HG03039 (cell line): ENCODE measurements around the gene CDKL1.
"Not testable (repeated sequence)": the region's sequence is repeated elsewhere in the genome, so short reads cannot be mapped to it uniquely, and the experiment has no call there.

Source experiments
- ATAC-seq: cut with Tn5 transposase; IDR thresholded peaks from one replicate; pipeline ENCODE4 v1.9.1; 2021; ENCODE audit warnings: mild to moderate bottlenecking, moderate library complexity; ENCODE audit not compliant: unreplicated experiment

CDKL1 gene

DNA sequence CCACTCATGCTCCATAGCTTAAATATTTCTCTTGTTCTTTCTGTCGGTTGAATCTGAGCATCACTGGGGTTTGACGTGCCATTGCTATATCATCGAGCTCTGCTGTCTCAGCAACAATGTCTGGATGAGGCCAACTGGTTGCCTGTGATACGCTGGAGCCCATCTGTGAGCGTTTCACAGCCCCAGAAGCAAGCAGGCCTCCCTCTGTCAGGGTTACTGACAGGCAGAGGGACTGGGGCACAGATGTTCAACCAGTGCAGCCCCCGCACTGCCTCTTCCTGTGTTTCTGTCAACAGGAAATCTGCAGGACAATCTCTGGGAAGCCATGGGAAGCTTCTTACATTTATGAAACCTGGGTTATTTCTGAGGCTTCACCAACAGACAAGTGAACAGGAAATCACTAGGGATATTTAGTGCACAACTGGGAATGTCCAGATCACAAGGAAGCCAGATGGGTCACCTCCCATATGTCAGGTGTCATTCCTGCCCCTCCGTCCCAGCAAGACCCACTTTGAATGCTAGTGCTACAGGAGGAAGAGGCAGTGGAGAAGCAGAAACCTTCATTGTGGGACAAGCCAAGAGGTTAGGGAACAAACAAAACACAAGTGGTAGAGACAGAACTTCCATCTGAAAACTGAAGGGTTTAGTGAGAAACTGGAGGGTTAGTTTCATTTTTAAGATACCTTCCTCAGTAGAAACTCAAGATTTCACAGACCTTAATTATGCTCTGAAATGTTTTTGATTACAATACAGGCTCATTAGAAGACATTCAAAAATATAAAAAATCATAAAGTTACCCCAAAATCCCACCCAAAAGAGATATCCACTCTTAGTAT, 60.5 kb downstream of the CDKL1 start:
- no peak for ATAC-seq

DNA sequence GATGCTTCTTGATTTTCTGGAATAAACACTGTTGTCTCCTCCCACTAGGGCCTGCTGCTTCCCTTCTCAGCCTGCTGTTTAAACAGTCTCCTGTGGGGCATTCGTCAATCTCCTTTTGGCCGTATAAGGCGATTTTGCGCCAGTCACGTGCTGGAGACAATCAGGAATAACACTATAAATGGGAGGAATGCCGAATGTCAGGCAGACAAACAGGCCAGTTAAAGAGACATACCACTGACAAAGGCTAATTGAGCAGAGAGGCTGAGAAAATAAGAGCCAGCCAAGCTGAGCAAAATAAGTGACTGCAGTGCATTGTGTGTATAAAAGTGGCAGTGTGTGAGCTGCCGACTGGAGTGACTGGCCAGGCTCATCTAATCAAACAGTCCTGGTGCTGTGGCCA, 61.3 kb downstream of the CDKL1 start:
- ATAC-seq: no peak

DNA sequence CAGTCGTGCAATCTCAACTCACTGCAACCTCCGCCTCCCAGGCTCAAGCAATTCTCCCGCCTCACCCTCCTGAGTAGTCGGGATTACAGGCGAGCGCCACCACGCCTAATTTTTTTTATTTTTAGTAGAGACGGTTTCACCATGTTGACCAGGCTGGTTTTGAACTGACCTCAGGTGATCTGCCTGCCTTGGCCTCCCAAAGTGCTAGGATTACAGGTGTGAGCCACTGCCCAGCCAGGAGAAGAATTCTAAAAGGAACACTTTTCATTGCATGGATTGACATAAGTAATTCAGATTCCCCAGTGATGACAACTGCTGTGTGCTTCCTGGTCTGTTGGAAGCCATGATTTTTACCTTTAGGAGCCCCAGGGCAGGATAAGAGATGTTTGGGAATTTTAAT, 62.5 kb downstream of the CDKL1 start:
- no peak for ATAC-seq

DNA sequence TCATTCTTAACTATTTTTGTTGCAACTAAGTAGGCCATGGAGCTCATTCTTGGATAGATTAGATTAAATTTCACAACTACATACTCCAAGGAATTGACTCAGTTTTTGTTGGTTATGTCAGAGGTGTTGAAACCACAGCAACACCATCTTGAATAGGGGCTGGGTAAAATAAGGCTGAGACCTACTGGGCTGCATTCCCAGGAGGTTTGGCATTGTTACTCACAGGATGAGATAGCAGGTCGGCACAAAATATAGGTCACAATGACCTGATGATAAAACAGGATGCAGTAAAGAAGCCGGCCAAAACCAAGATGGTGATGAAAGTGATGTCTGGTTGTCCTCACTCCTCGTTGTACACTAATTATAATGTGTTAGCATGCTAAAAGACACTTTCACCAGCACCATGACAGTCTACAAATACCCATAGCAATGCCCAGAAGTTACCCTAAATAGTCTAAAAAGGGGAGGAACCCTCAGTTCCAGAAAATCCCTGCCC, 63.6 kb downstream of the CDKL1 start:
- ATAC-seq: no peak

DNA sequence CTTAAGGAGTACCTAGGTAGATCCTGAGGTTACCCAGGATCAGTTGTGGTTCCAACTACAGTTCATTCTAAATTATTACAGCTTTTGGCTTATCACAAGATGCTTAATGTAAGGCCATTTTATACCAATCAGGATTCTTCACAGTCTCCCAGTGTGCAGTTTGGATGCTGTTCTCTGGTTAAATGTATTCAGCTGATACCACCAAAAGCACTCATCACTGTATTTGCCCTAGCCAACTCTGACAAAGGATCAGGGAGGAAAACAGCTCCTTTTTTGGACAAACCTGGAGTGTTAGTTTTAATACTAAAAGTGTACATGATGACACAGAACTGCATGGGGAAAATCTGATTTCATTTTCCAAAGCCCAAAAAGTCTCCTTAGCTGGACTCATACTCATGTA, 65.1 kb downstream of the CDKL1 start:
- no peak for ATAC-seq

DNA sequence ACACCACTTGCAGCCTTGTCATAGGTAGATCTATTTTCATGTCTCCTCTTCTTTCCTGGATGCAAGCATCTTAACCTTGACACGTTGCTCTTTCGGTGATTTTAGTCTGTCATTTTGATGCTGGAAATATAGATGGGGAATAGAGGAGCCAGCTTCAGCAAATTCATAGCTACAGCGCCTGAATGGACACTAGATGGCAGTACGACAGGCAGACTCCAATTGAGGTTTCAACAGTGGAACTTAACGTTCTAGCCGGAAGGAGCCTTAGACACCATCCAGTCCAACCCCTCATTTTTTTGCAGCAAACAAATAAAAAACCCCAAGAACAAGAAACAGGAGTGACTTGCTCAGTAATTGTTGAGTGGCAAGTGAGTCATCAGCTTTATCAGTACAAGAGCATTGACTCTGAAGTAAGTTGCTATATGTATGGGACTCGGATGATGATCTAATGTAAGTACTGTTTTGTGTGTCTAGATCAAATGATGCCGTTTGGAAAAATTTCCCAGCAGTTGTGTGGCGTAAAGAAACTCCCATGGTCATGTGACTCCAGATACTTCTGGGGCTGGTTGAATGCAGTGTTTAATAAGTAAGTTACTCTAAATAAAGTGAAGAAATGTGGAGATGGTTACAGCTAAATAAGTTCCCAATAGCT, 75.5 kb downstream of the CDKL1 start:
- peak; percentile 78 for ATAC-seq

DNA sequence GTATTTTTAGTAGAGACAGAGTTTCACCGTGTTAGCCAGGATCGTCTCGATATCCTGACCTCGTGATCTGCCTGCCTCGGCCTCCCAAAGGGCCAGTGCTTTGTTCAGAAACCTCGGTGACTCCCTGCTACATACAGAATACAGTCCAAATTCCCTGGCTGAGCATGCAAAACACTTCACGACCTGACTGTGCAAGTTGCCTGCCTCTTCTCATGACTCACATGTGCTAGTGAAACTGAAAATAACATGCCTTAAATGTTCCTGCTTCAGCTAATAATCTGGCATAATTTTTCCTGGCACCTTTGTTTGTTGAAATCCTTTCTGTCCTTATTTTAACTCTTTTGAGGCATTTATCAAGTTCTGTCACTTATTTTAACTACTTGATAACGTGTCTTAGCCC, 76.4 kb downstream of the CDKL1 start:
- no peak for ATAC-seq

DNA sequence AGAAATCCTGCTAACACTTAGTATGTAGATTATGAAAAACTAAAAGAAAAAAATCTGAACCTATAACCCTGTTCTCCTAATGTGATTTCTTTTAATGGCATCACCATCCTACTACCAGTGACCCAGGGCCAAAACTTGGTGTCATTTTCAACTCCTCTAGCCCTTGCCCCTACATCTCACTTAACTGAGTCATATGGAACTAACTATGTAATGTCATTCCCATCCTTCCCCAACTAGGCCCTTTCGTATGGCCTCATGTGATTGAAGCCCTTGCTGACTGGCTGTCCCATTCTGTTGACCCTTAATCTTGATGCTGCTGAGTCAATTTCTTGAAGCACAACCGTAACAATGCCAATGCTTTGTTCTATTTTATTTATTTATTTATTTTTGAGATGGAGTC, 77.0 kb downstream of the CDKL1 start:
- ATAC-seq: no peak

DNA sequence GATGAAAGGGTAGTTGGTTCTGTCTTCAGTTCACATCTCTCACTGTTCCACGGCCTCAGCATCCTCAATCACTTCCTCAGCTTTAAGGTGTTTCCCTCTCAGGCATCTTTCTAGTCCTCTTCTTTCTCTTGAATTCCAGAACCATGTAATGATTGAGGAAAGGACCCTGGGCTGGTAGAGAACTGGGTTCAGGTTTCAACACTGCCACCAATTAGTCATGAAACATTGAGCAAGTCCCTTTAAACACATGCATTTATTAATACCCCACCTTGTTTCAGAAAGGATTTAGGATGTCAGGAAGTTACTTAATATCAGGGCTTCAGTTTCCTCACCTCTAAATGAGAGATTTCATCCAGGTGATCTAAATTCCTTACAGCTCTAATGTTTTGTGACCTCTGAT, 77.4 kb downstream of the CDKL1 start:
- no peak for ATAC-seq

DNA sequence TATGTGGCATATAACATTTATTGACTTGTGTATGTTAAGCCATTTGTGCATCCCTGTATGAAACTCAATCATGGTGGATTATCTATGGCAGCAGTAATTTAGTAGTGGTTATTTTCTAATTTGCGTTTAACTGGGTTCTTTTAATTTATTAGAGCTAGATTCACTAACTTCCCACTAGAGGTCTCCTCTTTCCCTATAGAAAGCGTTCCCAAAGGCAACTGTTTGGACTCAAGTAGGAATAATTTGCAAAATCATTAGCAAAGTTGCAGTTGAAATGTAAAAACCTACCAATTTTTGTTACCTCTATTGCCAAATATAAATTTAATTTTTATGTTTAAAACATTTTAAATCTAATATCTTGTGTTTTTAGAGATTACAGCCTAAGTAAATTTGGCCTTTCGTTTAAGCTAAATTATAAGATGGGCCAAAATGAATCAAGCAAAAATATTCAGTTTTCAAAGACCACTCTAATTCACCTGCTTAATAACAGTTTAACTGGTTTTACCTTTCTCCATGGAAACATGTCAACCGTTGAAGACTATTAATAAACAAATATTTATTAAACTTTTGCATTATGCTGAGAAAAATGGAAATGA, 78.6 kb downstream of the CDKL1 start:
- ATAC-seq: no peak

DNA sequence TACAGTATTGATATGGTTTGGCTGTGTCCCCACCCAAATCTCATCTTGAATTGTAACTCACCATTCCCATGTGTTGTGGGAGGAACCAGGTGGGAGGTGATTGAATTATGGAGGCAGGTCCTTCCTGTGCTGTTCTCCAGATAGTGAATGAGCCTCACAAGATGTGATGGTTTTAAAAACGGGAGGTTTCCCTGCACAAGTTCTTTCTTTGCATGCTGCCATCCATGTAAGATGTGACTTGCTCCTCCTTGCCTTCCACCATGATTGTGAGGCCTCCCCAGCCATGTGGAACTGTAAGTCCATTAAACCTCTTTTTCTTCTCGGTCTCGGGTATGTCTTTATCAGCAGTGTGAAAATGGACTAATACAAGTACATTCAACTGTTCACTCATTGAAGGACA, 82.6 kb downstream of the CDKL1 start:
- ATAC-seq: not testable (repeated sequence)

DNA sequence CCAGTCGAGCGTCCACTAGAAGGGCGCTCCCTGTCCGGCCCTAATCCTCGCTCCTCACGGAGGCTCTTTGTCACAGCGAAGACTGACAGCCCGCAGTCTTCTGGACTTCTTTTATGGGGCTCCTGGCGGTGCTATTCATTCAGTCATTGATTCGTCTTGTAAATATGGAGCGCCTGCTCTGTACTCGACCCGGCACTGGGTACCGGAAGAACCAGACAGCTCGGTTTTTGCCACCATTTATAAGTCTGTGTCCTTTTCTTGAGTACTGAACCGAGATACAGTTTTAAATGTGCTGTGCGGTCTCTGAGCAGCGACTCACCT, 84.0 kb downstream of the CDKL1 start:
- ATAC-seq: no peak

DNA sequence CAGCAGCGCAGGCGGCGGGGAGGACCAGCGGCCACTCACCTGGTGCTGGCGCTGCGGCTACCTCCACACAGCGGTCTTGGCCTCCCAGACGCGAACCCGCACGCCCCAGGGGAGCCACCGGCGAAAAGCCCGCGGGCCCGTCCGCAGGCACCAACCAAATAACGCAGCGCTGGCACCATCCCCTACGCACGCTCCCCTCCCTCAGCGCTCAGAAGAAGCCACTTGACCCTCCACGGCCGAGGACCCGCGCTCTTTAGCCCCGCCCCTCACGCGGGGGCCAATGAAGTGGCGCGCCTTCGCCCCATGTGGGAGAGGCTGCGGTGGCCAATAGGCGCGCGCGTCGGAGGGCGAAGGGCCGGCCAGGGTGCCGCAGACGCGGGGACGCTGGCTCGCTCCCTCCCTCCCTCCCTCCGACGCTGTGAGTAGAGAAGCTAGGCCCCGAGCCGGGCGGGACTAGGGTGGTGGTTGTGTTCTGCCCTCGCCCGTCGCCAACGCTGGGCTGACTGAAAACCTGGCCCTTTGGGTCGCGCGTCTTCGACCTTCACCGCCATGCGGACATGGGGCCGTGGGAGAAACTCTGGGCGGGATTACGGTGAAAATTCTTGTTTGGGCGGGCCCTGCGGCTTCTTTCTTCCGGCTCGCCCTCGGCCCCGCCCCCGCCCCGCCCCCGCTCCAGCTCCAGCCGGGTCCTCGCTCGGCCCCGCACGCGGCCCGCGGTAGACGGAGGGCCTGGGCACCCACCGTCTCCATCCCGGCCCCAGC, 84.5 kb downstream of the CDKL1 start, which contains the start of the genes DMAC2L and L2HGDH:
DMAC2L (plus strand) TSS at position 353 of the 762 bp plus-strand sequence. CDS start 9,164 bp downstream, outside the sequence.
L2HGDH (minus strand) TSS at position 258 of the 762 bp plus-strand sequence; CDS start at position 179, 79 bp downstream.
- ATAC-seq: peak; percentile 95

DNA sequence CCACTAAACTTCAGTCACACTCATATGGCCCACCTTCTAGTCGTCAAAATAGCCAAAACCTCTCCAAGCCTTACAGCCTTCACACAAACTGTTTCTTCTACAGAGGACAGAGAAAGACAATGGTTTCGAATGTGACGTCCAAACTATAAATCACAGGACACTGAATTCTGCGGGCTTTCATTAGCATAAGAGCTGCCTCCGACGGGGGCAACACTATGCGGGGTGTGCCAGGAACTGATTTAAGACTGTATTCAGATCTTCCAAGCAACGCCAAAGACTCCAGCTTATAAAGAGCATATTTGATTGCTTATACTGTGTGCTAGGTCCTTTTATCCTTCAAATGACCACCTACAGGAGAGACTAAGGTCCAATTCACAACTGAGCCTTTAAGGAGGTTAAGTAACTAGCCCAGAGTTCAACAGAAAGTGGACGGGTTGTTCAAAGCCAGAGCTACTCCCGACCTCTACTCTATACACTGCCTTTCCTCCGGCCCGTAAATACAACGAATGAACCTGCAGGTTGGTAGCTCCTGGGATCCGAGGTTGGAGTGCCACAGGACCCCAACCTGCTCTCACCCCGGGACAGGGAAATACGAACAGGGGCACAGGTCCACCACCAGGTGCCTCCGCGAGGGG, 85.2 kb downstream of the CDKL1 start:
- ATAC-seq: no peak

DNA sequence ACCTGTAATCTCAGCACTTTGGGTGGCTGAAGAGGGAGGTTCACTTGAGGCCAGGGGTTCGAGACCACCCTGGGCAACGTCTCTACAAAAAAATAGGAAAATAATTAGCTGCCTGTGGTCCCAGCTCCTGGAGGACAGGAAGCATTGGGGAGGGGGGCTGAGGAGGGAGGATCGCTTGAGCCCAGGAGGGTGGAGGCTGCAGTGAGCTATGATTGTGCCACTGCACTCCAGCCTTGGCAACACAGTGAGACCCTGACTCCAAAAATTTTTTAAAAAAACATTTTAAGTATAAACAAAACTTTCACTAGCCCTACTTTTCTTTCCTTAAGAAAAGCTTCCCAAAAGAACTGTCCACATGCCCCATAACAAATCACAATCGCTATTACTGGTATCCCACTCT, 86.2 kb downstream of the CDKL1 start:
- no peak for ATAC-seq

DNA sequence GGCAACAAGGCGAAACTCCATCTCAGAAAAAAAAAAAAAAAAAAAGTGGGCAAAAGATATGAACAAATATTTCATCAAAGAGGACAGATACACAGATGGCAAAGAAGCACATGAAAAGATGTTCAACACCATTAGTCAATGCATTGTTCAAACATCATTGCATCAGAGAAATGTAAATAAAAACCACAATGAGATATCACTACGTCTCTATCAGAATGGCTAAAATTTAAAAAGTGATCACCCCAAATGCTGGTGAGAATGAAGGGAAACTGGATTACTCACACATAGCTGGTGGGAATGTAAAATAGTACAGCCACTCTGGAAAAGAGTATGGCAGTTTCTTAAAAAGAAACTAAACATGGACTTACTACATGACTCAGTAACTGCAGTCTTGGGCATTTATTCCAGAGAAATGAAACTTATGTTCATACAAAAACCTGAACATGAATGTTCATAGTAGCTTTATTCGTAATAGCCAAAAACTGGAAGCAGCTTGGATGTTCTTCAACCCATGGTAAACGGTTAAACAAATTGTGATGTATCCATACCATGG, 88.2 kb downstream of the CDKL1 start:
- no peak for ATAC-seq

DNA sequence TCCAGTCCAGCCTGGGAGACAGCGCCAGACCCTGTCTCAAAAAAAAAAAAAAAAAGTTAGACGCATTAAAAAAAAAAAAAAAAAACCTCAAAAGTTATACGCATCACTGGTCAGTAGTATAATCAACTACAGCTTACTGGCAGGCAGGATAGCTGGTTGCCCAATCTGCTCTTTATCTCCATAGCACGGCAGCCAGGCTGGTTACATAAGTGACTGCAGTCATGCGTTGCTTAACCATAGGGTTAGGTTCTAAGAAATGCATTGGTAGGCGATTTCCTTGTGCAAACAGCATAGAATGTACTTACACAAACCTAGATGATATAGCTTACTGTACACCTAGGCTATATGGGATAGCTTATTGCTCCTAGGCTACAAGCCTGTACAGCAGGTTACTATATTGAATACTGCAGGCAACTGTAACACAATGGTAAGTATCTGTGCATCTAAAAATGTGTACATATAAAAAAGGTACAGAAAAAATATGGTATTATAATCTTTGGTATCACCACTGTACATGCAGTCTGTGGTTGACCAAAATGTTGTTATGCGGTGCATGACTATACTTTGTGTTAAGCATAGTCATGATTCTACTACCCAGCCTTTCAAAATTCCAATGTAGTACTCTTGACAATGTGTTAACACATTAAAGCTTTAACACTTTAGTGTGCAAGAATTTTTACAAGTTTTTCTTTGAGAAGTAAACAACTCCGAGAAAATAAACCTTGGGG, 92.8 kb downstream of the CDKL1 start:
- ATAC-seq: no peak

DNA sequence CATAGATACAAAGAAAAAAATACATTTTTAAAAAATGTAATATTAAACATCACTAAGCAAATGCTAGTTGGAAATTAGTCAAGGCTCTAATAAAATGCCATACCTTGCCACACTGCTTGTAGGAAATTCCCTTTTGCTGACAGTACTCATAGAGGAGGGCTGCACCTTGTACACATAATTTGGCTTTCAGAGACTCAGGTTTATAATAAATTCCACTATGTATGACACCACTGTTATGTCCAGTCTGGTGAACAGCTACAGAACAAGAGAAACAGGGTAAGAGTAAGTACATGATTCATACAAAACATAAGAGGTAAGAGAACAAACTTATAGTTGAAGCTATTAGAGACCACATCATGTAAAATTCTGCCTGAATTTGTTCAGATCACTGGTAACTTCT, 94.8 kb downstream of the CDKL1 start:
- no peak for ATAC-seq

DNA sequence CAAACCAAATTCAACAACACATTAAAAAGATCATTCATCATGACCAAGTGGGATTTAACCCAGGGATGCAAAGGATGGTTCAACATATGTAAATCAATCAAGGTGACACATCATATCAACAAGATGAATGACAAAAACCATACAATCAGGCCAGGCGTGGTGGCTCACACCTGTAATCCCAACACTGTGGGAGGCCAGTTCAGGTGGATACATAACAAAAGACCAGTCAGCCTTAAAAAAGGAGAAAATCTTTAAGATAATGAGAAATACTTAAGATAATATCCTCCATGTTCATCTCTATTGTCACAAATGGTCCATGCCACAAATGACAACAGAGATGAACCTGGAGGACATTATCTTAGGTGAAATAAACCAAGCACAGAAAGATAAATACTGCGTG, 97.1 kb downstream of the CDKL1 start:
- ATAC-seq: no peak

DNA sequence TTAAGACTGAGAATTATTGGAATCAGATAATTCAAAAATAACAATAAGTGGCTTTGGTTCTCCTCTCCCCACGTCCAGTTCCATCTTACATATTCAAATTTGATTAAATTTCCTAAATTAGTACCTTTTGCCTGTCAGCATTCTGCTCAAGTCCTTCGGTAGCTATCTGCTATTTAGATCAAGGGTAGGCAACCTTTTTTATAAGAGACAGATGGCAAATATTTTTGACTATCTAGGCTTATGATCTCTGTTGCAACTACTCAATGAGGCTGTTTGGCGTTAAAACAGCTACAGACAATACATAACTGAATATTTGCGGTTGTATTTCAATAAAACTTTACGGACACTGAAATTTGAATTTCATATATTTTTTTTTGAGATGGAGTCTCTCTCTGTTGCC, 106.4 kb downstream of the CDKL1 start:
- no peak for ATAC-seq
